Measurements from ENCODE around the gene TLR4. TPM values are rescaled to one million over a fixed set of nuclear protein-coding genes. Genes with fewer than 3 reads are reported as not detected.
A peak's percentile ranks its signal among the peaks of the same experiment; 100 is the strongest.

Gene TLR4
- total and polyA plus RNA-seq, 7 donors: 1.5 to 8.3 (median 4.8) TPM

GRCh38 chr9:117734082-117734481 lies 29.9 kb downstream of the TLR4 start:
- WGBS, 3 donors: 88 to 99% (median 91%) methylated on average over 3 of the region's 3 CpGs
- intact Hi-C loops (cut with DNase I): no loop called here
- Histone ChIP-seq H3K4me3 (no peak overlapping the region), H3K9me3 (no peaks in the 10 kb centered on the region), H3K36me3 (ENCODE audit: insufficient read depth in 1 of 2, low read depth in 1 of 2) (no peaks in the 10 kb centered on the region), H3K27me3 (ENCODE audit: insufficient read depth in 3 of 3, low read length in 2 of 3) (no peaks in the 10 kb centered on the region), H3K4me1 (no peaks in the 10 kb centered on the region), H3K27ac (no peak overlapping the region)
- no peak for ATAC-seq
- TF ChIP-seq CTCF (IDR thresholded peaks at IDR 0.05): no peak
- no peak for DNase-seq

GRCh38 chr9:117734523-117735314 lies 30.5 kb downstream of the TLR4 start:
- no peak for ATAC-seq
- no peaks in the 10 kb centered on the region for H3K4me1 ChIP-seq
- 29 to 57% (median 38%) methylated on average over 2 of the region's 2 CpGs for WGBS, 3 donors
- H3K9me3 ChIP-seq: no peaks in the 10 kb centered on the region
- H3K27me3 ChIP-seq (ENCODE audit: insufficient read depth in 3 of 3, low read length in 2 of 3): no peaks in the 10 kb centered on the region
- no peak for DNase-seq
- no peak overlapping the region for H3K4me3 ChIP-seq
- H3K36me3 ChIP-seq (ENCODE audit: insufficient read depth in 1 of 2, low read depth in 1 of 2): no peaks in the 10 kb centered on the region
- H3K27ac ChIP-seq: no peak overlapping the region
- intact Hi-C loops (cut with DNase I): no loop called here
- TF ChIP-seq CTCF (IDR thresholded peaks at IDR 0.05): no peak

- 32 to 73% (median 43%) methylated on average over 7 of the region's 7 CpGs for WGBS, 3 donors
- TF ChIP-seq CTCF (IDR thresholded peaks at IDR 0.05): no peak
These were observed 33.6 kb downstream of the TLR4 start for GRCh38 chr9:117737721-117738226.

GRCh38 chr9:117739206-117739605 lies 35.0 kb downstream of the TLR4 start:
- ATAC-seq (no peak), DNase-seq (no peak)
- Histone ChIP-seq H3K27ac (no peak overlapping the region), H3K9me3 (no peaks in the 10 kb centered on the region), H3K4me1 (no peaks in the 10 kb centered on the region), H3K27me3 (ENCODE audit: insufficient read depth in 3 of 3, low read length in 2 of 3) (no peaks in the 10 kb centered on the region), H3K4me3 (no peak overlapping the region), H3K36me3 (ENCODE audit: insufficient read depth in 1 of 2, low read depth in 1 of 2) (no peaks in the 10 kb centered on the region)
- WGBS, 3 donors: 83 to 88% (median 87%) methylated on average over 10 of the region's 10 CpGs
- intact Hi-C loops (cut with DNase I): no loop called here
- TF ChIP-seq CTCF (IDR thresholded peaks at IDR 0.05): no peak

More at GRCh38 chr9:117737721-117738226, 33.6 kb downstream of the TLR4 start:
- H3K9me3 ChIP-seq: no peaks in the 10 kb centered on the region
- H3K27me3 ChIP-seq (ENCODE audit: insufficient read depth in 3 of 3, low read length in 2 of 3): no peaks in the 10 kb centered on the region
- H3K27ac ChIP-seq: no peak overlapping the region
- H3K4me1 ChIP-seq: no peaks in the 10 kb centered on the region
- no peak overlapping the region for H3K4me3 ChIP-seq
- ATAC-seq: peak; percentile 44 to 97 (median 92)
- DNase-seq: peak; percentile 32 to 63
- no peaks in the 10 kb centered on the region for H3K36me3 ChIP-seq (ENCODE audit: insufficient read depth in 1 of 2, low read depth in 1 of 2)
- intact Hi-C loops (cut with DNase I): no loop called here

All from psoas muscle (tissue), 8 donors.